Dermis microvascular lymphatic vessel endothelial cell (primary cell): ENCODE results near the gene PTGR2. TPM values are rescaled to one million over a fixed set of nuclear protein-coding genes. Genes with fewer than 3 reads are reported as not detected.
"Not testable (repeated sequence)": the region's sequence is repeated elsewhere in the genome, so short reads cannot be mapped to it uniquely, and the experiment has no call there.

Experiments used
- DNase-seq, 2 donors: peaks; one replicate each; pipeline versions ENCODE4 v3.0.0 to v3.0.0-alpha.2; 2010; ENCODE audit warnings: low read depth in 2 of 2
- total RNA-seq: library from RNA; depleted of rRNA; stranded (reverse); fragments of >200 nt; gene quantifications from 2 replicates; pipeline ENCODE4 v1.2.1, GENCODE V29; 2014

Gene PTGR2
- total RNA-seq, 1 donor from 2014 or later = 1.7 TPM

DNA sequence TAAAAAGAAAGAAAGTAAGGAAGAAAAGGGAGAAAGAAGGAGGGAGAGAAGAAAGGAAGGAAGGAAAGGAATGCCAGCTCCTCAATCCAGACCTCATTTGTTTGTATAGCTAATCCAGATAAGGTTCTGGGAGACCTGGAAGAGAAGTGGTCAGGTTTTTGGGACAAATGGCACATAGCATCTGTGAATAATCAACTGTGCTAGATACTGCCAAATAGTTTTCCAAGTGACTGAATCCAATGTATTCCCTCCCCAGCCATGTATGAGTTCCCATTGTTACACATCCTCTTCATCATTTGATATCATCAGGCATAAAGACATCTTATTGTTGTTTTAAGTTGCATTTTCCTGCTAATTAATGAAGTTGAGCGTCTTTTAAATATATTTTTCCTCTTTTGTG lies 18.6 kb upstream of the PTGR2 start:
- DNase-seq = no peak

DNA sequence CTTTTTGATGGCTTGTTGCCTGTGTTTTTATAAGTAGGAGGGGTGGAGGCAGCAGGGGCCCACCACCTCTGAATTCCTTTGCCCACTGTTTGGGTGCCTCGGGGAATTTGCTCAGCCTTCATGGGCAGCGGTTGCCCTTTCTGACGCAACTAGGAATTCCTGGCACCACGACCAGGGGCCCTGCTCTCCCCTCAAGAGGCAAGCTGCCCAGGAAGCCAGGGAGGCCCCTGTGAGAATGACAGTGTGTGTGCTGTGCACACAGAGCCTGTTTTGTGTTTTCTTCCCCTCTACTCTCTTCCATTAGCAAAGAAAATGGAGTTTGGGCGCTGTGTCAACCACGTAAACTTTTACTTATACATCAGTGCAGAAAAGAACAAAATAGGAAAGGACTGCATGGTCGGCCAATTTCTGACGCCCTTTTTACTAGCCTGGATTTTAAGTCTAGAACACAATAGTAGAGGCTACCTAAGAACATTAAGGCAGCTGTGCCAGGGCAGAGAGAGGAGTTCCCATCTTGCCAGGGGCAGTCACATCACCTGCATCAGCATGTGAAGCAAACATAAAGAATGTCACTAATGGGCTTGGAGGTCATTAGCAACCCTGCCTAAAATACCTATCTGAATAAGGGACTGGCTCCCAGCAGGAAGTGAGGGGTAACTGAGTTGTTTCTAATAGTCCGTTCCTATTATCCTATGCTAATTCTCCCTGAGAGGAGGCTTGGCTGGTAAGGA lies 17.9 kb upstream of the PTGR2 start:
- DNase-seq = no peak

DNA sequence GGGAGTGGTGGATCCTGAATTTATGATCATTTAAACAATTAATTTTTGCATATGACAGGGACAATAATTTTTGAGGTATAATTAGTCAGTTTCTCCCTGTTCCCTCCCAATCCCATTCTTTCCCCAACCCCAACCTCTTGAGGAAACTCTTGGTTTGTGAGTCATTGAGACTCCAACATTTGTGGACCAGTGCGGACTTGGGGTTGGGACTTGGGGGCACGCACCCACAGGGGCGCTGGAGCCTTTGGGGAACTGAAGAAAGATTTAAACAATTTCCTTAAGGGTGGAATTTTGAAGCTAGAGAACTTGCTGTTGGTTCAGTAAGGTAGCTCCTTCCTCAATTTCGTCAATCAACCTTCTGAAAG lies 17.4 kb upstream of the PTGR2 start:
- no peak for DNase-seq

DNA sequence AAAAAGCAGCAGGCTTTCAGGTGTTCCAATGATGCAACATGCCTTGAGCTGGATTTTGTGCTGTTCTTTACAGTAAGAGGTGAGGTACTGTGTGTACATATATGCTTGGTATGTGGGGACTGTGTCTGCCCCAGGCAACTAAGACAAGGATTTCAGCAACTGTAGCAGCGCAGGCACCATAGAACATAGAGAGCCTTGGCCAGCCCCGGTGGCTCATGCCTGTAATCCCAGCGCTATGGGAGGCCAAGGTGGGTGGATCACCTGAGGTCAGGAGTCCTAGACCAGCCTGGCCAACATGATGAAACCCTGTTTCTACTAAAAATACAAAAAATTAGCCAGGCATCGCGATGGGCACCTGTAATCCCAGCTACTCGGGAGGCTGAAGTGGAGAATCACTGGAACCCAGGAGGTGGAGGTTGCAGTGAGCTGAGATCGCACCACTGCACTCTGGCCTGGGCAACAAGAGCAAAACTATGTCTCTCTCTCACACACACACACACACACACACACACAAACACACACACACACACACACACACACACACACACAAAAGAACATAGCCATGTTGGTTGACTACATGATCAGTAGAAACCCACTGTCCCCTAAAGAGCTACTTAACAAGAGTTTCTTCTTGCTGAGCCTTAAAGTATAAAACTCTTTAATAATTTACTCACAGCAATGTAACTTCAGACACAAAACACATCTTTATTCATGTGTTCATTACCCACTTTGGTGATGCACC lies 13.2 kb upstream of the PTGR2 start:
- DNase-seq = not testable (repeated sequence)

DNA sequence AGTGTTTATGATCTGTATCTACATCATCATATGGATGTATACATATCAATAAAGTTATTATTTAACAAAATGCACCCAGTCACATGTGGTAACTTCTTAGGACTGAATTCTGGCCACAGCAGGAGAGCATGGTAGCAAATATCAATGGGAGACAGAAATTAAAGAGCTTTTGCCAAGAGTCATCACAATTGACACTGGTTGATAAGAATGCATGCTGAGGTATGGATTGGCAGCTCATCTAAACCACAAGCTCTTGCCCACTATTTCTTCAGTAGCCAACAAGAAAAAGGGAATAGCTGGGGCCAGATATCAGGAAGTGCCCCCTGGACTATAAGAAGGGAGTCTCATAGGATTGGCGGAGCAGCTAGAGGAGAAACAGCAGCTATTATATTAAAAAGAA lies 9.4 kb upstream of the PTGR2 start:
- no peak for DNase-seq

DNA sequence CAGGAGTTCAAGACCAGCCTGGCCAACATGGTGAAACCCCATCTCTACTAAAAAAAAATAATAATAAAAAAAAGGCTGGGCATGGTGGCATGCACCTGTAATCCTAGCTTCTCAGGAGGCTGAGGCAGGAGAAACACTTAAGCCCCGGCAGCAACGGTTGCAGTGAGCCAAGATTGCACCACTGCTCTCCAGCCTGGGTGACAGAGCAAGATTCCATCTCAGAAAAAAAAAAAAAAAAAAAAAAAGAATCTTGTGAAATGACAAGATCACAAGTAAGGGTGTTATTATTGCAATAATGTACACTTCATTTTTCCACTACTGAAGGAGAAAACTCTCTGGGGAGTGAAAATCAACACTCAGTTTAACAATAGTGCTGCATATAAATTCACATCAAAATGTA lies 8.8 kb upstream of the PTGR2 start:
- no peak for DNase-seq

DNA sequence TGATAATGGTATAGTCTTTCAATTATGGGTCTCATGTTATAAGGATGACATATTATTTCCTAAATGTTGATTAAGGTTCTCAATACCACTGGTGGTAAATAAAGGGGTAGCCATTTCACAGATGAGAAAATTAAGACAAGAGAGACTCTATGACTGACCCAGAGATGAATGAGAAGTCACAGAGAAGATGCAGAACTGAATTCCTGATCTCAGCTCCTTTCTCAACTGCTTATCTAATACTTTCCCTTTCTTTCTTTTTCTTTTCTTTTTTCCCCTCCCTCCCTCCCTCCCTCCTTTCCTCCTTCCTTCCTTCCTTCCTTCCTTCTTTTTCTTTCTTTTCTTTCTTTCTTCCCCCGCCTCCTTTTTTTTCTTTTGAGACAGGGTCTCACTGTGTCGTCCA lies 8.3 kb upstream of the PTGR2 start:
- no peak for DNase-seq

DNA sequence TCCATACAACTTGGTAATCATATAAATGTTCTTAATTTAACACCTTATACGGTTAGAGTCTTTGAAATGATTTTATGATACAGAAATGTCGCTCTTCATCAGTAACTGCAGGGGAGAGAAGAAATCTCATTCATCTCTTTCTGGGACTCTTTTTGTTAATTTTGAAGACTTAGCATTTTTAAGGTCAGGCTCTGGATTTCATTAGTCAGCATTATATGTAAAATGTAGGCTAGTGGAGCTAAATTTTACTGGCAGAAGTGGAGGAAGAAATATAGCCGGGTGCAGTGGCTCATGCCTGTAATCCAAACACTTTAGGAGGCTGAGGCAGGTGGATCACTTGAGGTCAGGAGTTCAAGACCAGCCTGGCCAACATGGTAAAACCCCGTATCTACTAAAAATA lies 4.7 kb upstream of the PTGR2 start:
- DNase-seq = no peak

DNA sequence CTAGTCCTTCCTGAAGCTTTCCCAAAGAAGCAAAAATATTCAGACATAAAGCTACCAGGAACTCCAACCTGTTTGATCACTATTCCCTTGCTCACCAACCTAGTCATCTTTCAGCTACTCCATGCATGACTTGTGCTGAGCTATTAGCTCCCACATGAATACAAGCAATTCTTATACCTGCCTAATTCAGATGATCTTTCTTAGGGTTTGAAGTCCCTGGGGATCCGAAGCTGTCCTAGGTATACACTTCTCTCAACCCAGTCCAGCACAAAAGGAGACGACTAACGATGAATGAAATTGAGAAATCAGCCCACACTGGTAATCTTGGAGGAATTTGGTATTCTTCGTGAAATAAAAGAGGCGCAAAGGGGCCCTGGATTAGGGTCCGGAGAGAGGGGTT lies 631 bp upstream of the PTGR2 start:
- DNase-seq = no peak

DNA sequence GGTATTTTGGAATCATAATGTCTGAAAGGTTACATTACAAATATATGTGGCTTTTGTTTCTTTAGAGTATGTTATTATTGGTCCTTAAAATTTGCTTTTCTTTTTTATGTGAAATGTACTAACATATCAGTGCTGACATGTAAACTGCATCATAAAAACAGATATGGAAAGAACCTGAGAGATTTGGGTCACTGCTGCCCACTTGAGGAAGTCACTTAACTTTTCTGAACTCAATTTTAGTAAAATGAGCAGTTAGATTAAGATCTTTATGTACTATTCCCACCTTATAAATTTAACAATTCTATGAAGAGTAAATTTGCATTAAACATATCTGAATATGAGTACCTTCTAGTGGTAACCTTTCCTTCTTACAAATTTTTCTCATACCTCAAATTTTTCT lies 7.5 kb downstream of the PTGR2 start:
- peak in 1 of 2 donors; percentile 7 for DNase-seq

DNA sequence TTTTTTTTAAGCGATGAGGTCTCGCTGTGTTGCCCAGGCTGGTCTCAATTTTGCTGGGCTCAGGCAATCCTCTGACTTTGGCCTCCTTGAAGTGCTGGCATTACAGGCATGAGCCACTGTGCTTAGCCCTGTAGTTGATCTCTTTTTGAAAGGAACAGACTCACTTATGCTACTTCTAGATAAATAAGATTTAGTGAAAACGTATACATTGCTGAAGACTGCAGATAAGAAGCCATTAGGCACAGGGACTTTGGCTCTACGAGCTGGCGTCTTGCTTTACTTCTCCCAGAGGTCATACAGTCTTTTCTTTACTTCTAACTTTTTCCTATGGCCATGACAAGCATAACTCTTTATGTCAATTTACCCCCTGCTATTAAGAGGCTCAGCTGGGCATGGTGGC lies 9.4 kb downstream of the PTGR2 start:
- no peak for DNase-seq

DNA sequence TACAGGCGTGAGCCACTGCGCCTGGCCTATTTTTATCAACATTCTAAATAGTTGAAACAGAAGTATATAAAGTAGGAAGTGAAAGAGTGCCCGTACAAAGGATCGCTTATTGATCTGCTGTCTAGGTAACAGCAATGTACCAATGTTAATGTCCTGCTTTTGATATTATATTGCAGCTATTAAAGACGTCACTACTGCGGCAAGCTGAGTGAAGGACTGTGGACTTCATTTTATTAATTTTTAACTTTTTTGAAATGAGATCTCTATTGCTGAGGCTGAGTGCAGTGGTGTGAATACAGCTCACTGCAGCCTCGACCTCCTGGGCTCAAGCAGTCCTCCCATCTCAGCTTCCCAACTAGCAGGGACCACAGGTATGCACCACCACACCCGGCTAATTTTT lies 10.8 kb downstream of the PTGR2 start:
- DNase-seq = no peak

DNA sequence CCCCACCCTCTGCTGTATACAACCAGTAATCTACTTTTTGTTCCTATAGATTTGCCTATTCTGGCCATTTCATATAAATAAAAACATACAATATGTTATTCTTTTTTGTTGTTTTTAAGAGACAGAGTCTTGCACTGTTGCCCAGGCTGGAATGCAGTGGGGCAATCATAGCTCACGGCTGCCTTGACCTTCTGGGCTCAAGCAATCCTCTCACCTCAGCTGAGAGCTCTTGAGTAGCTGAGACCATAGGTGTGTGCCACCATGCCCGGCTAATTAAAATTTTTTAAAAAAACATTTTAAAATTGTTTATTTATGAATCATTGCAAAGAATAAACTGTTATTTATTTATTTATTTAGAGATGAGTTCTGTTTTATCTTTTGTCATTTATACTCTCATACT lies 11.6 kb downstream of the PTGR2 start:
- no peak for DNase-seq

DNA sequence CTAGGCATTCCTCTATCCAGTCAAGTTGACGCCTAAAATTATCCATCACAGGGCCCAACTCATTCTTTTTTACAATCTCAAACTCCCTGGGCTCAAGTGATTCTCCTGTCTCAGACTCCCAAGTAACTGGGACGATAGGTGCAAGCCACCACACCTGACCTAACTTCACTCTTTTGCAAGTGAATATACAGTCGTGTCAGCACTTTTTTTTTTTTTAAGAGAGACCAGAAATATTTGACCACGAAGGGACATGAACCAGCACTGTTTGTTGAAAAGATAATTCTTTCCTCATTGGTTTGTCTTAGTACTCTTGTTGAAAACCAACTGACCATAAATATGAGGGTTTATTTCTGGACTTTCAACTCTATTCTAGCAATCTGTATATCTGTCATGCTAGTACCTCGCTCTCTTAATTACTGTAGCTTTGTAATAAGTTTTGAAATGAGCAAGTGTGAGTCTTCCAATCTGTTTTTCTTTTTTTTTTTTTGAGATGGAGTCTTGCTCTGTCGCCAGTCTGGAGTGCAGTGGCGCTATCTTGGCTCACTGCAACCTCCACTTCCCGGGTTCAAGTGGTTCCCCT lies 14.0 kb downstream of the PTGR2 start:
- DNase-seq = no peak

DNA sequence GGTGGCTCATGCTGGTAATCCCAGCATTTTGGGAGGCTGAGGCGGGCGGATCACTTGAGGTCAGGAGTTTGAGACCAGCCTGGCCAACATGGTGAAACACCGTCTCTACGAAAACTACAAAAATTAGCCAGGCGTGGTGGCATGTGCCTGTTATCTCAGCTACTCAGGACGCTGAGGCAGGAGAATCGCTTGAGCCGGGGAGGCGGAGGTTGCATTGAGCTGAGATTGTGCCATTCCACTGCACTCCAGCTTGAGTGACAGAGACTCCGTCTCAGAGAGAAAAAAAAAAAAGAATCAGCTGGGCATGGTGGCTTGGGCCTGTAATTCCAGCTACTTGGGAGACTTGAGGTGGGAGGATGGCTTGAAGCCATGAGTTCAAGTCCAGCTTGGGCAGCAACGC lies 18.1 kb downstream of the PTGR2 start:
- not testable (repeated sequence) for DNase-seq

DNA sequence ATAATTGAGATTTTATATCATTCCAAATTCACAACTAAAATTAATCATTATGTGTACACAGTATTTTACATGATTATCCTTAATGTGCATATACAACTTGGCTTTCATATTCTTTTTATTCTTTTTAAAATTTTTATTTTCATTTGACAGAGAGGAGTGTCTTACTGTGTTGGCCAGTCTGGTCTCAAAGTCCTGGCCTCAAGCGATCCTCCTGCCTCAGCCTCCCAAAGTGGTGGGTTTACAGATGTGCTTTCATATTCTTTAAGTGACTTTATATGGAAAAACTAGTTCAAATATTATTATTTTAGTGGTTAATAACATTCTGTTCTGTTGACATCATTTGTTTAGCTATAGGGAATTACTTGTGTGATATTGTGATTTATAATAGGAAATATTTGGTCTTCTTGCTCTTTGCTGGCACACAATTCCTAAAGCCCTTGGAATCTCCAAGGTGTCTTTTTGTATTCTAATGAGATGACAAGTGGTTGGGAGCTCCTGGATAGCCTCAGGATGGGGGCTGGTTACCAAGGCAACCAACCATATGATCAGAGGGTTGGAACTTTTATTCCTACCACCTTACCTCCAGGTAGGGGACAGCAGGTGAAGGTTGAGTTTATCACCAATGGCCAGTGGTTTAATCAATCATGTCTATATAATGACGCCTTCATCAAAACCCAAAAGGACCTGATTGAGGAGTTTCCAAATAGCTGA lies 19.0 kb downstream of the PTGR2 start:
- no peak for DNase-seq

DNA sequence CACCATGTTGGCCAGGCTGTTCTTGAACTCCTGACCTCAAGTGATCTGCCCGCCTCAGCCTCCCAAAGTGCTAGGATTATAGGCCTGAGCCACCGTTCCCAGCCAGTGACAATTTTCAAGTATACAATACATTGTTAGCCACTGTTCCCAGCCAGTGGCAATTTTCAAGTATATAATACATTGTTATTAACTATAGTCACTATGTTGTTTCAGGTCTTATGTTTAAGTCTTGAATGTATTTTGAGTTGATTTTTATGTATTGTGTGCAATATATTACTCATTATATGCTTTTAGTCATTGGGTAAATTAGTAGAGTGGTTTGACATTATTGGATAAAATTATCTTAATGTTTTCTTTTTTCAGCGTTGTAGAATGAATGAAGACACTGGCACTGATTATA lies 22.0 kb downstream of the PTGR2 start:
- no peak for DNase-seq

DNA sequence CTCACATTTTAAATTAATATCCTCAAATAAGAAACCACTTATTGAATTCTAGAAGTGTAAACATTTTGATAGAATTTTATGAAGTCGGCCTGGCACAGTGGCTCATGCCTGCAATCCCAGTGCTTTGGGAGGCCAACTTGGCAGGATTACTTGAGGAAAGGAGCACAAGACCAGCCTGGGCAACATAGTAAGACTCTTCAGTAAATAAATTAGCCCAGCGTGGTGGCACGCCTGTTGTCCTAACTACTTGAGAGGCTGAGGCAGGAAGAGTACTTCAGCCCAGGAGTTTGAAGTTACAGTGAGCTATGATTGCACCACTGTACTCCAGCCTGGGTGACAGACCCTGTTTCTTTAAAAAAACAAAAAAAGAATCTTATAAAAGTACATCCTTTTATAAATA lies 26.2 kb downstream of the PTGR2 start:
- no peak for DNase-seq

DNA sequence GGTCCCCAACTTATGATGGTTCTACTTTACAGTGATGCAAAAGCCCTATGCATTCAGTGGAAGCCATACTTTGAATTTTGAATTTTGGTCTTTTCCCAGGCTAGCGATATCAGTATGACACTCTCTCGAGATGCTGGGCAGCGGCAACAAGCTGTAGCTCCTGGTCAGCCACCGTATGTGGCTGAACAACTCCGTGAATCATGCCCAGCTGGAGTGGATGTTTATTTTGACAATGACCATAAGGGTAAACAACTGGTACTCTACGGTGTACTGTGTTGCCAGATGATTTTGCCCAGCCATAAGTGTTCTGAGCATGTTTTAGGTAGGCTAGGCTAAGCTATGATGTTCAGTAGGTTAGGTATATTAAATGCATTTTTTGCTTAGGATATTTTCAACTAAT lies 26.8 kb downstream of the PTGR2 start:
- no peak for DNase-seq

DNA sequence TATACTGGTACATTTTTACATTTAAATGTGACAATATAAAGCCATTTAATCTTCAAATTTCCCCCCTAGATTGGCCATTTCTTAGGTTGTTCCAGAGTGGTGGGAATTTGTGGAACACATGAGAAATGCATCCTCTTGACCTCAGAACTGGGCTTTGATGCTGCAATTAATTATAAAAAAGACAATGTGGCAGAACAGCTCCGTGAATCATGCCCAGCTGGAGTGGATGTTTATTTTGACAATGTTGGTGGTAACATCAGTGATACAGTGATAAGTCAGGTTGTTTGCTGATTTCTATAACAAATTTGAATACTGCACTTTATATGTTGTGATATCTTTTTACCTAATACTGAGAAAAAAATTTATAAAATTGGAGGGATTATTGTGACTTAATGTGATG lies 27.4 kb downstream of the PTGR2 start:
- DNase-seq = no peak

DNA sequence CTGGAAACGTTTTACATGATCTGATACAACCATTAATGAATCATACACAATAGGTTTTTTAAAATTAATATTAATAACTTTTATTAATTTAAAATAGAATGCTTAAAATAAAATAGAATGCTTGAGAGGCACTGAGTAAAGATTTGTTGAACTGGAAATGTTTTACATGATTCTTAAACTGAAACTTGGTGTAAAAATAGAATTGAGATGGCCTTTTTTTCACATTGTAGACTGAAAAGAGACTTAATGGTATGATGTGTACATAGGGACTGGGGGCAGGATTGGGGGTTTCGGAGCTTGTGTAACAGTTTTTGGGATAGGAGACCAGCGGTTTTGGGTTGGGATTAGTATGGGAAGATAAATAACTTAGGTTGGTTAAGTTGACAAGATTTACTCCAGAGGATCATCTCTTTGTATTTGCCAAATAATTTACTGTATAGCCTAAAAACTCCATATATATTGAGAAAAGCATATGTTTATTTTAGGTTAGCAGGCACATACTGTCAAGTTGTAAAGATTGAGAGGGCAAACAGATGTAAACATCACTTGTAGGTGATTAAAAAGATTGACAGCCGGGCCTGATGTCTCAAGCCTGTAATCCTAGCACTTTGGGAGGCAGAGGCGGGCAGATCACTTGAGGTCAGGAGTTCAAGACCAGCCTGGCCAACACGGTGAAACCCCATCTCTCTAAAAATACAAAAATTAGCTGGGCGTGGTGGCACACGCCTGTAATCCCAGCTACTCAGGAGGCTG lies 33.0 kb downstream of the PTGR2 start:
- no peak for DNase-seq
